SK-N-SH (cell line): ENCODE results near the gene AUP1. TPM values are rescaled to one million over a fixed set of nuclear protein-coding genes. Genes with fewer than 3 reads are reported as not detected.

ENCODE experiments used
- CTCF ChIA-PET: fragments of 300-600, 350-600 bp; formaldehyde crosslinking; extraction: SDS; loops from one replicate; lab custom pipeline; 2021; lab: Yijun Ruan, JAX
- POLR2A ChIA-PET: fragments of 350-600 bp; sonication (Branson Sonifier 250); formaldehyde crosslinking; extraction: SDS; loops from one replicate; lab custom pipeline; 2020; ENCODE audit warnings: antibody characterized with exemption, inconsistent platforms; lab: Yijun Ruan, JAX
- DNase-seq: peaks from one replicate; pipeline ENCODE4 v3.0.0; 2012
- H2AFZ ChIP-seq: fragments of 200-600 bp; sonication (generic); 2 replicates; pipeline ENCODE4 v1.8.1; 2016; ENCODE audit warnings: antibody characterized with exemption, mild to moderate bottlenecking, low read depth
- H3F3A ChIP-seq: fragments of 200-600 bp; sonication (generic); replicated peaks from 2 replicates; pipeline ENCODE3; 2016; ENCODE audit warnings: antibody characterized with exemption, mild to moderate bottlenecking; ENCODE audit not compliant: insufficient read depth
- H3K27ac ChIP-seq, 2 experiments: fragments of 200-500 bp in 1 of 2; fragments of 200-600 bp in 1 of 2; sonication (Bioruptor generic) in 1 of 2; sonication (generic), shearing (Covaris generic) in 1 of 2; 2 replicates each; pipeline versions ENCODE4 v1.5.1 to v1.6.1; 2014 to 2016; ENCODE audit warnings: low read depth in 2 of 2, inconsistent platforms in 1 of 2, low read length in 1 of 2, mild to moderate bottlenecking in 1 of 2, mixed read lengths in 1 of 2
- H3K27me3 ChIP-seq: fragments of 200-600 bp; sonication (generic), shearing (Covaris generic); 2 replicates; pipeline ENCODE4 v1.6.1; 2016; ENCODE audit warnings: mixed run types; ENCODE audit not compliant: insufficient read depth
- H3K36me3 ChIP-seq, 2 experiments: fragments of 200-500 bp in 1 of 2; fragments of 200-600 bp in 1 of 2; sonication (Bioruptor generic) in 1 of 2; sonication (generic) in 1 of 2; replicated peaks in 1 of 2; 2 replicates each; pipeline versions ENCODE3 to v1.5.1; 2014 to 2016; ENCODE audit warnings: low read length in 1 of 2, mild to moderate bottlenecking in 1 of 2; ENCODE audit not compliant: insufficient read depth in 2 of 2, control insufficient read depth in 1 of 2
- H3K4me1 ChIP-seq, 2 experiments: fragments of 200-500 bp in 1 of 2; fragments of 200-600 bp in 1 of 2; sonication (Bioruptor generic) in 1 of 2; sonication (generic), shearing (Covaris generic) in 1 of 2; 2 replicates each; pipeline versions ENCODE4 v1.5.1 to v1.6.1; 2014 to 2016; ENCODE audit warnings: low read depth in 1 of 2, low read length in 1 of 2, mixed run types in 1 of 2; ENCODE audit not compliant: insufficient read depth in 2 of 2, control insufficient read depth in 1 of 2
- H3K4me2 ChIP-seq: fragments of 200-600 bp; sonication (generic), shearing (Covaris generic); 2 replicates; pipeline ENCODE4 v1.6.1; 2017; ENCODE audit warnings: mixed run types
- H3K4me3 ChIP-seq, 2 experiments: fragments of 200-500 bp in 1 of 2; fragments of 200-600 bp in 1 of 2; sonication (Bioruptor generic) in 1 of 2; sonication (generic), shearing (Covaris generic) in 1 of 2; 2 replicates each; pipeline versions ENCODE4 v1.5.1 to v1.8.1; 2014 to 2016; ENCODE audit warnings: low read depth in 2 of 2, inconsistent platforms in 1 of 2, low read length in 1 of 2, mild to moderate bottlenecking in 1 of 2, mixed read lengths in 1 of 2, moderate library complexity in 1 of 2
- H3K79me2 ChIP-seq: fragments of 200-600 bp; sonication (generic); 2 replicates; pipeline ENCODE4 v1.8.1; 2017; ENCODE audit warnings: mild to moderate bottlenecking; ENCODE audit not compliant: insufficient read depth
- H3K9ac ChIP-seq: fragments of 200-600 bp; sonication (generic); 2 replicates; pipeline ENCODE4 v1.6.1; 2017; ENCODE audit warnings: mixed run types
- H3K9me2 ChIP-seq: fragments of 200-600 bp; sonication (generic); 2 replicates; pipeline ENCODE4 v1.6.1; 2017; ENCODE audit warnings: mixed run types
- H3K9me3 ChIP-seq: fragments of 200-600 bp; sonication (generic); 2 replicates; pipeline ENCODE4 v1.6.1; 2017; ENCODE audit warnings: mixed run types, mild to moderate bottlenecking, moderate library complexity
- H4K20me1 ChIP-seq: fragments of 200-600 bp; sonication (generic); 2 replicates; pipeline ENCODE4 v1.6.1; 2017; ENCODE audit warnings: mild to moderate bottlenecking, mixed run types; ENCODE audit not compliant: insufficient read depth
- EZH2phosphoT487 ChIP-seq: fragments of 200-600 bp; sonication (generic); IDR thresholded peaks from 2 replicates; pipeline ENCODE4 v1.6.1; 2017; ENCODE audit warnings: low read depth, mixed run types, mild to moderate bottlenecking, antibody characterized with exemption, moderate library complexity, borderline replicate concordance
- GATA2 ChIP-seq: sonication (generic); formaldehyde crosslinking; IDR thresholded peaks from 2 replicates; pipeline ENCODE4 v1.5.0; 2020; ENCODE audit warnings: mild to moderate bottlenecking, missing genetic modification reagents
- JUND ChIP-seq: IDR thresholded peaks from 2 replicates; pipeline ENCODE4 v1.4.0; 2012
- POLR2AphosphoS5 ChIP-seq: IDR thresholded peaks from 2 replicates; pipeline ENCODE4 v1.6.1; 2012; ENCODE audit warnings: low read depth, low read length
- SIN3A ChIP-seq: IDR thresholded peaks from 2 replicates; pipeline ENCODE4 v1.6.1; 2012; ENCODE audit warnings: low read depth, mild to moderate bottlenecking, low read length, moderate library complexity, borderline replicate concordance
- SMC3 ChIP-seq: IDR thresholded peaks from 2 replicates; pipeline ENCODE4 v1.6.1; 2012; ENCODE audit warnings: low read depth, low read length, improper control_type of control experiment
- TAF1 ChIP-seq: IDR thresholded peaks from 2 replicates; pipeline ENCODE4 v1.6.1; 2012; ENCODE audit warnings: low read depth, mild to moderate bottlenecking, low read length, moderate library complexity, borderline replicate concordance
- WGBS: methylation state at CpG from one replicate; pipeline ENCODE4 v1.1.6; 2017; ENCODE audit warnings: low lambda C conversion rate; 5-methylcytosine and 5-hydroxymethylcytosine counted together
- polyA plus RNA-seq, 3 experiments: library from polyadenylated mRNA; depleted of rRNA; stranded (reverse); fragments of >200 nt; gene quantifications; 2 replicates each; pipeline ENCODE4 v1.2.3, GENCODE V29; 2012
- TF ChIP-seq, protein P1 (sequence below): IDR thresholded peaks from 2 replicates; pipeline ENCODE4 v1.6.1; 2012; ENCODE audit warnings: mild to moderate bottlenecking, low read depth, low read length, moderate library complexity
- TF ChIP-seq, protein P2 (sequence below): IDR thresholded peaks from 2 replicates; pipeline ENCODE4 v1.4.0; 2012; ENCODE audit warnings: low read depth, borderline replicate concordance

The AUP1 gene
- polyA plus RNA-seq, 1 of the 3 experiments (the other 2 are of a cell fraction), result 118 TPM

DNA sequence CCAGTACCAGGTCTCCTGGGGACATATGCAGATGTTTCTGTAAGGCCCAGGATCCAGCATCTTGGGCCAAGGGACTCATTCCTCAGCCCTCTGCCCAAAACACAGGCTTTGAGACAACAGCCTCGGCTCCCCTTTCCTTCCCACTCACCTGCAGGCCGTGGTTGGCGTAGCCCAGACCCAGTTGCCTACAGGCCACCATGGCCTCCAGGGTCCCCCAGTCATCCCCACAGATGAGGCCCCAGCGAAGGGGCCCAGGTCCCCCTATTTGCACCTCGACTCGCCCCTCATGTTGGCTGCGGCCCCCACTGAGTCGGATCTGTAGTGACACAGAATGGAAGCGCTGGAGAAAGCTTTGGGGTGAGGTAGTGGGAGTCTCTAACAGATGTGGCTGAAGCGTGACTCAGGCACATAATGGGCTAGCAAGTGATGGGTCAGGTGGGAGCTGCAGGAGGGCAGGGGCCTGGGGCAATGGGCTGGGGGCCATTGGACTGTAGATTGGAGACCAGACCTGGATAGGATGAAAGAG lies 6.0 kb upstream of the AUP1 start:
- CTCF ChIA-PET, result interaction anchor here (2.1 to 7.8 kb wide), 3 partner anchors 29 to 53 kb away, joined by 7 to 102 read pairs (median 71); partner anchors contain the start of genes CCDC142, PCGF1 and TTC31
- no peak overlapping the region for H3K9ac ChIP-seq
- POLR2A ChIA-PET, result interaction anchor here (0.7 kb wide), 1 partner anchor 9 kb away, joined by 3 read pairs; no protein-coding TSS in a partner anchor
- WGBS, result 88% methylated on average over 8 of the region's 10 CpGs
- H3K4me2 ChIP-seq, result no peak overlapping the region
- H3K4me1 ChIP-seq, result peaks cover 8 to 12% of the 10 kb centered on the region in 2 experiments; a peak in 3 of 4 replicates
- no peak overlapping the region for H3K4me3 ChIP-seq
- H2AFZ ChIP-seq, result no peak overlapping the region
- no peak for DNase-seq
- TF ChIP-seq SIN3A (no peak), GATA2 (no peak), SMC3 (no peak), TAF1 (no peak), EZH2phosphoT487 (no peak)
- TF ChIP-seq, protein P1, sequence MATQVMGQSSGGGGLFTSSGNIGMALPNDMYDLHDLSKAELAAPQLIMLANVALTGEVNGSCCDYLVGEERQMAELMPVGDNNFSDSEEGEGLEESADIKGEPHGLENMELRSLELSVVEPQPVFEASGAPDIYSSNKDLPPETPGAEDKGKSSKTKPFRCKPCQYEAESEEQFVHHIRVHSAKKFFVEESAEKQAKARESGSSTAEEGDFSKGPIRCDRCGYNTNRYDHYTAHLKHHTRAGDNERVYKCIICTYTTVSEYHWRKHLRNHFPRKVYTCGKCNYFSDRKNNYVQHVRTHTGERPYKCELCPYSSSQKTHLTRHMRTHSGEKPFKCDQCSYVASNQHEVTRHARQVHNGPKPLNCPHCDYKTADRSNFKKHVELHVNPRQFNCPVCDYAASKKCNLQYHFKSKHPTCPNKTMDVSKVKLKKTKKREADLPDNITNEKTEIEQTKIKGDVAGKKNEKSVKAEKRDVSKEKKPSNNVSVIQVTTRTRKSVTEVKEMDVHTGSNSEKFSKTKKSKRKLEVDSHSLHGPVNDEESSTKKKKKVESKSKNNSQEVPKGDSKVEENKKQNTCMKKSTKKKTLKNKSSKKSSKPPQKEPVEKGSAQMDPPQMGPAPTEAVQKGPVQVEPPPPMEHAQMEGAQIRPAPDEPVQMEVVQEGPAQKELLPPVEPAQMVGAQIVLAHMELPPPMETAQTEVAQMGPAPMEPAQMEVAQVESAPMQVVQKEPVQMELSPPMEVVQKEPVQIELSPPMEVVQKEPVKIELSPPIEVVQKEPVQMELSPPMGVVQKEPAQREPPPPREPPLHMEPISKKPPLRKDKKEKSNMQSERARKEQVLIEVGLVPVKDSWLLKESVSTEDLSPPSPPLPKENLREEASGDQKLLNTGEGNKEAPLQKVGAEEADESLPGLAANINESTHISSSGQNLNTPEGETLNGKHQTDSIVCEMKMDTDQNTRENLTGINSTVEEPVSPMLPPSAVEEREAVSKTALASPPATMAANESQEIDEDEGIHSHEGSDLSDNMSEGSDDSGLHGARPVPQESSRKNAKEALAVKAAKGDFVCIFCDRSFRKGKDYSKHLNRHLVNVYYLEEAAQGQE, result no peak
- TF ChIP-seq, protein P2, sequence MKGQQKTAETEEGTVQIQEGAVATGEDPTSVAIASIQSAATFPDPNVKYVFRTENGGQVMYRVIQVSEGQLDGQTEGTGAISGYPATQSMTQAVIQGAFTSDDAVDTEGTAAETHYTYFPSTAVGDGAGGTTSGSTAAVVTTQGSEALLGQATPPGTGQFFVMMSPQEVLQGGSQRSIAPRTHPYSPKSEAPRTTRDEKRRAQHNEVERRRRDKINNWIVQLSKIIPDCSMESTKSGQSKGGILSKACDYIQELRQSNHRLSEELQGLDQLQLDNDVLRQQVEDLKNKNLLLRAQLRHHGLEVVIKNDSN, result no peak
- no peaks in the 10 kb centered on the region for H3K27me3 ChIP-seq
- no peaks in the 10 kb centered on the region for H4K20me1 ChIP-seq
- peaks cover 10 to 25% of the 10 kb centered on the region in 2 experiments for H3K36me3 ChIP-seq
- no peak overlapping the region for H3K27ac ChIP-seq
- peaks cover 14% of the 10 kb centered on the region for H3K79me2 ChIP-seq
- no peaks in the 10 kb centered on the region for H3K9me3 ChIP-seq
- no peaks in the 10 kb centered on the region for H3K9me2 ChIP-seq
- H3F3A ChIP-seq, result peaks cover 18% of the 10 kb centered on the region

DNA sequence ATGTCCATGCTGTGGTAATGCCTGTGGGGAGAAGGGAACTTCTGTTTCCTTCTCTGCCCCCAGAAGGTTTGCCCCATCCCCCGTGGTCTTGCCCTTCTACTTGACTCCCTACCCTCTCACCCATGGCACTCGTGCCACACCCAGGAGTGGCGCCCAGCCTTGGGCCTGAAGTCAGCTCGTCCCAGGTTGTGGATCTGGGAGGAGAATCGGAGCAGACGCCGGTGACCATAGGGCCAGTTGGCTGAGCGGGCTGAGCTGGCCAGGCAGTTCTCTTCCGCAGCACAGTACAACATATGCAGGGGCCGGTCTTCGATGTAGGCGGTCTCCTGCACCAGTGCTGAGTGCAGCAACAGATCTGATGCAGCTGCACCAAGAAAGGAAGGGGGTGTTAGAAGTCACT lies 4.9 kb upstream of the AUP1 start:
- Histone ChIP-seq H3K4me3 (no peak overlapping the region), H3K9ac (no peak overlapping the region), H3K27ac (no peak overlapping the region; a peak in 1 of 4 replicates), H3K79me2 (peaks cover 23% of the 10 kb centered on the region), H3K4me2 (no peak overlapping the region), H3K4me1 (peaks cover 8 to 12% of the 10 kb centered on the region in 2 experiments; a peak in 3 of 4 replicates), H3K9me3 (no peaks in the 10 kb centered on the region), H3K9me2 (no peaks in the 10 kb centered on the region), H4K20me1 (no peaks in the 10 kb centered on the region), H2AFZ (no peak overlapping the region), H3F3A (peaks cover 18% of the 10 kb centered on the region), H3K27me3 (no peaks in the 10 kb centered on the region), H3K36me3 (peaks cover 10 to 25% of the 10 kb centered on the region in 2 experiments)
- ChIA-PET CTCF (interaction anchor here (4.0 to 7.8 kb wide), 3 partner anchors 11 to 54 kb away, joined by 26 to 102 read pairs (median 71); partner anchors contain the start of genes CCDC142 and TTC31), POLR2A (no interaction called here)
- TF ChIP-seq JUND (no peak), POLR2AphosphoS5 (peak; percentile 34; the same call in 1 of the 2 replicates)
- no peak for DNase-seq
- WGBS, result 96% methylated on average over 3 of the region's 12 CpGs
